ENCODE results near the gene SLC9A9. TPM values are rescaled to one million over a fixed set of nuclear protein-coding genes. Genes with fewer than 3 reads are reported as not detected.

Gene SLC9A9
- total and polyA plus RNA-seq, 2 experiments from 2014 or later: 2.2 to 6.8 TPM

DNA sequence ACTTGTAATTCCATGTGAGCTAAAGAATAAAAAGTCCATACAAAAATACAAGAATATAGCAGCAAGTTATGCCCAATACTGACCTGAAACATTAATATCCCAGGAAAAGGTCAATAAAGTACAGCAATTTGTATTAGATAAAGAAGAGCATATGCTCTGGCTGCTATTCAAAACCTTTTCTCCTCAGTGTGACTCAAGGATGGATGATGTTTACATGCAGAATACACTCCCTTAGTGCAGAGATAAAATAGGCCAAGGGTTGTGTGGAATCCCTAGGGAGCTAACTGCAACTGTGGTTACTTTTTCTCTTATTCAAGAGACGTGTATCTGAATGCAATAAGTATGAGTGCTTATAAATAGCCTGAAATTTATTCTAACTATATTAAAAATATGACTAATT, 78.7 kb downstream of the SLC9A9 start:
- TF ChIP-seq, protein P1, sequence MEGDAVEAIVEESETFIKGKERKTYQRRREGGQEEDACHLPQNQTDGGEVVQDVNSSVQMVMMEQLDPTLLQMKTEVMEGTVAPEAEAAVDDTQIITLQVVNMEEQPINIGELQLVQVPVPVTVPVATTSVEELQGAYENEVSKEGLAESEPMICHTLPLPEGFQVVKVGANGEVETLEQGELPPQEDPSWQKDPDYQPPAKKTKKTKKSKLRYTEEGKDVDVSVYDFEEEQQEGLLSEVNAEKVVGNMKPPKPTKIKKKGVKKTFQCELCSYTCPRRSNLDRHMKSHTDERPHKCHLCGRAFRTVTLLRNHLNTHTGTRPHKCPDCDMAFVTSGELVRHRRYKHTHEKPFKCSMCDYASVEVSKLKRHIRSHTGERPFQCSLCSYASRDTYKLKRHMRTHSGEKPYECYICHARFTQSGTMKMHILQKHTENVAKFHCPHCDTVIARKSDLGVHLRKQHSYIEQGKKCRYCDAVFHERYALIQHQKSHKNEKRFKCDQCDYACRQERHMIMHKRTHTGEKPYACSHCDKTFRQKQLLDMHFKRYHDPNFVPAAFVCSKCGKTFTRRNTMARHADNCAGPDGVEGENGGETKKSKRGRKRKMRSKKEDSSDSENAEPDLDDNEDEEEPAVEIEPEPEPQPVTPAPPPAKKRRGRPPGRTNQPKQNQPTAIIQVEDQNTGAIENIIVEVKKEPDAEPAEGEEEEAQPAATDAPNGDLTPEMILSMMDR (IDR thresholded peaks at IDR 0.05; ENCODE audit: poor library complexity): no peak
- TF ChIP-seq EZH2 (IDR thresholded peaks at IDR 0.05; ENCODE audit: borderline replicate concordance) (no peak), EZH2phosphoT487 (IDR thresholded peaks at IDR 0.05; ENCODE audit: low read depth, severe bottlenecking, unreplicated experiment) (no peak)
- H3K4me3 ChIP-seq: no peak overlapping the region
- no peaks in the 10 kb centered on the region for H3K9me2 ChIP-seq (replicated peaks; ENCODE audit: insufficient read depth)
- DNase-seq (ENCODE audit: low spot score): peak; percentile 22
- no peaks in the 10 kb centered on the region for H3K9me3 ChIP-seq (ENCODE audit: low read depth)
- H3K36me3 ChIP-seq (replicated peaks; ENCODE audit: insufficient read depth, low read depth): no peaks in the 10 kb centered on the region
- WGBS (ENCODE audit: low lambda C conversion rate, missing lambda C conversion rate): 33% methylated on average over 1 of the region's 1 CpG
- H3K27ac ChIP-seq: peak overlapping the region; percentile 19
- H3K4me1 ChIP-seq (ENCODE audit: insufficient read depth): no peaks in the 10 kb centered on the region
- H4K20me1 ChIP-seq (ENCODE audit: insufficient read depth, poor library complexity, severe bottlenecking): no peaks in the 10 kb centered on the region
- H2AFZ ChIP-seq: no peak overlapping the region
- no peaks in the 10 kb centered on the region for H3K79me2 ChIP-seq
- no peaks in the 10 kb centered on the region for H3K27me3 ChIP-seq
- H3K4me2 ChIP-seq: no peak overlapping the region

DNA sequence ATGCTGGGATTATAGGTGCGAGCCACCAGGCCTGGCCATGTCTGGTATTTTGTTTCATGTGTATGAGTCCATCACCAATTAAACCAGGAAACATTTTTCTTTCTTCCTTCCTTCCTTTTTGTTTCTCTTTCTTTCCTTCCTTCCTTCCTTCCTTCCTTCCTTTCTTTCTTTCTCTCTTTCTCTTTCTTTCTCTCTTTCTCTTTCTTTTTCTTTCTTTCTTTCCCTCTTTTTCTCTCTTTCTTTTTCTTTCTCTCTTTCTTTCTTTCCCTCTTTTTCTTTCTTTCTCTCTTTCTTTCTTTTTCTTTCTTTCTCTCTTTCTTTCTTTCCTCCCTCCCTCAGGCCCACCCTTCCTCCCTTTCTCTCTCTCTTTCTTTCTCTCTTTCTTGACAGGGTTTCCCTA, 83.4 kb downstream of the SLC9A9 start:
- no peak overlapping the region for H3K4me3 ChIP-seq
- H3K9me2 ChIP-seq (replicated peaks; ENCODE audit: insufficient read depth): no peaks in the 10 kb centered on the region
- H3K36me3 ChIP-seq (replicated peaks; ENCODE audit: insufficient read depth, low read depth): no peaks in the 10 kb centered on the region
- no peak for DNase-seq (ENCODE audit: low spot score)
- no peak overlapping the region for H3K27ac ChIP-seq
- H4K20me1 ChIP-seq (ENCODE audit: insufficient read depth, poor library complexity, severe bottlenecking): no peaks in the 10 kb centered on the region
- H3K9me3 ChIP-seq (ENCODE audit: low read depth): no peaks in the 10 kb centered on the region
- no peaks in the 10 kb centered on the region for H3K27me3 ChIP-seq
- WGBS (ENCODE audit: low lambda C conversion rate, missing lambda C conversion rate): 80% methylated on average over 1 of the region's 1 CpG
- no peaks in the 10 kb centered on the region for H3K79me2 ChIP-seq
- TF ChIP-seq EZH2 (IDR thresholded peaks at IDR 0.05; ENCODE audit: borderline replicate concordance) (no peak), EZH2phosphoT487 (IDR thresholded peaks at IDR 0.05; ENCODE audit: low read depth, severe bottlenecking, unreplicated experiment) (no peak)
- TF ChIP-seq, protein P1 (IDR thresholded peaks at IDR 0.05; ENCODE audit: poor library complexity): no peak
- H3K4me2 ChIP-seq: no peak overlapping the region
- H3K4me1 ChIP-seq (ENCODE audit: insufficient read depth): no peaks in the 10 kb centered on the region
- no peak overlapping the region for H2AFZ ChIP-seq

DNA sequence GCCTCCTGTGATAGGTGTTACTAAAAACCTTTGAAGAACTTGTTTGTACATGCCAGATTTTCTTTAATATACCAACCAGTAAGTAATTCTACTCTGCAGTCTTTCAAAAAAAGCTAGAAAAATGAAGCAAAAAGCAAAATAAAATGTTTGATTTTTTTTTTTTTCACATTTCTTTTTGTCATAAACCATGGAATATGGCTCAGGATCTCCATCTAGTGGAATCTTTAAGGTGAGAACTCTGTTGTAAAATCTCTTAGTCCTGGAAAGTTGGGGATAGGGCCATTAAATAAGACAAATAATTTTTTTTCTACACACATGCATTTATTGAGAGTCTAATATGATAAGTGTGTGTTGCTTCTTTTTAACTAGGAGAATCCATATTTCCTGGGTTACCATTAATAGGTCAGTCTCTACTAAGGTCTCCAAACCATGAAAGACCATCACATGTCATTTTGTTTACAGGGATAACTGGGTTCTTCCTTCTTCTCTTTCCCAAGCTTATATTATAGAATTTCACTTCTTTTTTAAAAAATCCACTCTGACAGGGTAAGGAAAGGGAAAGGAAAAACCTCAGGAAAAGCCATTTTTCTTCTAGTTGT, 84.6 kb downstream of the SLC9A9 start:
- no peaks in the 10 kb centered on the region for H4K20me1 ChIP-seq (ENCODE audit: insufficient read depth, poor library complexity, severe bottlenecking)
- H3K79me2 ChIP-seq: no peaks in the 10 kb centered on the region
- TF ChIP-seq EZH2phosphoT487 (IDR thresholded peaks at IDR 0.05; ENCODE audit: low read depth, severe bottlenecking, unreplicated experiment): no peak
- TF ChIP-seq, protein P1 (IDR thresholded peaks at IDR 0.05; ENCODE audit: poor library complexity): peak; percentile 56
- H3K36me3 ChIP-seq (replicated peaks; ENCODE audit: insufficient read depth, low read depth): no peaks in the 10 kb centered on the region
- H3K27me3 ChIP-seq: no peaks in the 10 kb centered on the region
- H3K4me3 ChIP-seq: no peak overlapping the region
- no peak overlapping the region for H3K27ac ChIP-seq
- no peaks in the 10 kb centered on the region for H3K9me3 ChIP-seq (ENCODE audit: low read depth)
- DNase-seq (ENCODE audit: low spot score): peak; percentile 16
- no peaks in the 10 kb centered on the region for H3K4me1 ChIP-seq (ENCODE audit: insufficient read depth)
- no peak overlapping the region for H2AFZ ChIP-seq
- no peak overlapping the region for H3K4me2 ChIP-seq
- no peaks in the 10 kb centered on the region for H3K9me2 ChIP-seq (replicated peaks; ENCODE audit: insufficient read depth)

DNA sequence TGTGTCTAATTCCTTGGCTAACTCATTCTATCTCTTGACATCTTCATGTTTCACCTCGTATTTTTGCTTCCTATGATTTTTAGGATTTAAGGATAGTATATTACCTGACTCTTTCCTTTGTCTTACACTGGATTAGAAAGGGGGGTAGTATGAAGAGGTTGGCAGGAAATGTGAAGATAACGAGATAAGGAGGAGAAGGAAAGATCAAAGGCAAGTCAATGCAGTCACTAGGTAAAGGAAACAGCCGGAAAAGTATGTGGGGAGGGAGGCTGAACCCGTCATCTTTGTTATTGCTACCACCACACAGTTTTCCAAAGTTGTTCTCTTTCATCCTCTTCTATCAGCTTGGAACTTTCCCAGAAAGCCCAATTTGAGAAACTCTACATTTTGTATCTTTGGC, 90.6 kb downstream of the SLC9A9 start:
- no peak overlapping the region for H2AFZ ChIP-seq
- H3K9me3 ChIP-seq (ENCODE audit: low read depth): no peaks in the 10 kb centered on the region
- no peak overlapping the region for H3K27ac ChIP-seq
- H3K36me3 ChIP-seq (replicated peaks; ENCODE audit: insufficient read depth, low read depth): no peaks in the 10 kb centered on the region
- H3K9me2 ChIP-seq (replicated peaks; ENCODE audit: insufficient read depth): no peaks in the 10 kb centered on the region
- no peak for DNase-seq (ENCODE audit: low spot score)
- no peak overlapping the region for H3K4me2 ChIP-seq
- no peak overlapping the region for H3K4me3 ChIP-seq
- WGBS (ENCODE audit: low lambda C conversion rate, missing lambda C conversion rate): 72% methylated on average over 4 of the region's 4 CpGs
- H3K27me3 ChIP-seq: no peaks in the 10 kb centered on the region
- no peaks in the 10 kb centered on the region for H3K79me2 ChIP-seq
- TF ChIP-seq EZH2 (IDR thresholded peaks at IDR 0.05; ENCODE audit: borderline replicate concordance) (no peak), EZH2phosphoT487 (IDR thresholded peaks at IDR 0.05; ENCODE audit: low read depth, severe bottlenecking, unreplicated experiment) (no peak)
- TF ChIP-seq, protein P1 (IDR thresholded peaks at IDR 0.05; ENCODE audit: poor library complexity): no peak
- H4K20me1 ChIP-seq (ENCODE audit: insufficient read depth, poor library complexity, severe bottlenecking): no peaks in the 10 kb centered on the region
- no peaks in the 10 kb centered on the region for H3K4me1 ChIP-seq (ENCODE audit: insufficient read depth)
